Liver (tissue), 9 donors: Measurements from ENCODE around the gene SLC38A7. TPM values are rescaled to one million over a fixed set of nuclear protein-coding genes. Genes with fewer than 3 reads are reported as not detected.
A peak's percentile ranks its signal among the peaks of the same experiment; 100 is the strongest.

ENCODE experiments used
- DNase-seq: peaks from one replicate; pipeline ENCODE4 v3.0.0-alpha.2; 2017; ENCODE audit warnings: low spot score
- H3K27ac ChIP-seq, 2 donors: one replicate each; pipeline ENCODE4 v1.7.0; 2013; ENCODE audit warnings: inconsistent platforms in 2 of 2, low read length in 2 of 2, control low read depth in 1 of 2, low read depth in 1 of 2, mild to moderate bottlenecking in 1 of 2
- H3K27me3 ChIP-seq, 4 donors: one replicate each; pipeline versions ENCODE4 v1.6.1 to v1.7.0; 2013; ENCODE audit warnings: low read length in 3 of 4, inconsistent platforms in 1 of 4, mild to moderate bottlenecking in 1 of 4, moderate library complexity in 1 of 4; ENCODE audit not compliant: control insufficient read depth in 4 of 4, insufficient read depth in 4 of 4
- H3K36me3 ChIP-seq, 4 donors: one replicate each; pipeline versions ENCODE4 v1.6.1 to v1.7.0; 2013; ENCODE audit warnings: low read length in 3 of 4, mild to moderate bottlenecking in 3 of 4, low read depth in 1 of 4, moderate library complexity in 1 of 4; ENCODE audit not compliant: control insufficient read depth in 4 of 4, insufficient read depth in 3 of 4
- H3K4me1 ChIP-seq, 4 donors: one replicate each; pipeline versions ENCODE4 v1.6.1 to v1.7.0; 2013; ENCODE audit warnings: low read length in 3 of 4, mild to moderate bottlenecking in 3 of 4, moderate library complexity in 1 of 4; ENCODE audit not compliant: control insufficient read depth in 4 of 4, insufficient read depth in 4 of 4
- H3K4me3 ChIP-seq, 3 donors: one replicate each; pipeline versions ENCODE4 v1.6.1 to v1.7.0; 2013; ENCODE audit warnings: low read length in 3 of 3, control low read depth in 1 of 3, low read depth in 1 of 3, mild to moderate bottlenecking in 1 of 3
- H3K9ac ChIP-seq, 2 donors: one replicate each; pipeline ENCODE4 v1.7.0; 2013; ENCODE audit warnings: low read length in 2 of 2, mild to moderate bottlenecking in 2 of 2, moderate library complexity in 2 of 2, control low read depth in 1 of 2, low read depth in 1 of 2
- H3K9me3 ChIP-seq, 4 donors: one replicate each; pipeline versions ENCODE4 v1.6.1 to v1.7.0; 2013; ENCODE audit warnings: low read length in 3 of 4; ENCODE audit not compliant: control insufficient read depth in 4 of 4
- GABPA ChIP-seq, 2 donors: IDR thresholded peaks in 1 of 2; conservative IDR thresholded peaks in 1 of 2; 2 replicates each; pipeline ENCODE4 v1.6.1; 2016; ENCODE audit warnings: antibody characterized with exemption in 2 of 2, mild to moderate bottlenecking in 1 of 2, moderate library complexity in 1 of 2
- NR2F2 ChIP-seq: IDR thresholded peaks from 2 replicates; pipeline ENCODE4 v1.6.1; 2016; ENCODE audit warnings: antibody characterized with exemption
- RAD21 ChIP-seq, 2 donors: IDR thresholded peaks; 2 replicates each; pipeline ENCODE4 v1.6.1; 2016; ENCODE audit warnings: antibody characterized with exemption in 2 of 2, mild to moderate bottlenecking in 2 of 2
- RXRA ChIP-seq, 2 donors: IDR thresholded peaks; 2 replicates each; pipeline ENCODE4 v1.6.1; 2017 to 2018; ENCODE audit warnings: antibody characterized with exemption in 2 of 2, mild to moderate bottlenecking in 1 of 2
- SP1 ChIP-seq: IDR thresholded peaks from 2 replicates; pipeline ENCODE4 v1.6.1; 2018; ENCODE audit warnings: antibody characterized with exemption, mild to moderate bottlenecking
- TAF1 ChIP-seq: conservative IDR thresholded peaks from 2 replicates; pipeline ENCODE4 v1.6.1; 2016; ENCODE audit warnings: antibody characterized with exemption, mild to moderate bottlenecking
- YY1 ChIP-seq: IDR thresholded peaks from 2 replicates; pipeline ENCODE4 v1.6.1; 2016; ENCODE audit warnings: antibody characterized with exemption, mild to moderate bottlenecking
- WGBS: extraction: QIAGEN DNeasy Blood & Tissue Kit; methylation state at CpG from one replicate; pipeline ENCODE4 v1.1.7; 2013; 5-methylcytosine and 5-hydroxymethylcytosine counted together
- polyA plus RNA-seq, 2 donors: library from polyadenylated mRNA; stranded (reverse) in 1 of 2; unstranded in 1 of 2; fragments of 200-250 nt in 1 of 2; fragments of >200 nt in 1 of 2; fragmentation: Nextera tagmentation in 1 of 2; extraction: Ambion mirVana in 1 of 2; gene quantifications; one replicate each; pipeline versions ENCODE4 v1.2.1 to v1.2.3, GENCODE V29; 2013 to 2015
- total RNA-seq, 2 donors: library from RNA; depleted of rRNA; stranded (reverse); fragments of >200 nt; gene quantifications; one replicate each; pipeline ENCODE4 v1.2.3, GENCODE V29; 2014
- TF ChIP-seq, protein P1 (sequence below): IDR thresholded peaks from 2 replicates; pipeline ENCODE4 v1.6.1; 2016; ENCODE audit warnings: antibody characterized with exemption
- TF ChIP-seq, protein P2 (sequence below): IDR thresholded peaks from 2 replicates; pipeline ENCODE4 v1.6.1; 2016; ENCODE audit warnings: antibody characterized with exemption
- TF ChIP-seq, protein P3 (sequence below): IDR thresholded peaks from 2 replicates; pipeline ENCODE4 v1.6.1; 2016; ENCODE audit warnings: antibody characterized with exemption, mild to moderate bottlenecking
- TF ChIP-seq, protein P4 (sequence below): fragments of 150-350 bp; IDR thresholded peaks from 2 replicates; pipeline ENCODE4 v1.5.1; 2017; ENCODE audit warnings: improper control_type of control experiment, low read depth, low read length; ENCODE audit not compliant: missing input control
- donor health status: healthy.
- donor health status: healthy.
- donor health status: healthy.
- donor health status: healthy.
- donor health status: healthy.

The SLC38A7 gene
- total and polyA plus RNA-seq, 4 donors, result 7.9 to 18.7 (median 11.0) TPM

DNA sequence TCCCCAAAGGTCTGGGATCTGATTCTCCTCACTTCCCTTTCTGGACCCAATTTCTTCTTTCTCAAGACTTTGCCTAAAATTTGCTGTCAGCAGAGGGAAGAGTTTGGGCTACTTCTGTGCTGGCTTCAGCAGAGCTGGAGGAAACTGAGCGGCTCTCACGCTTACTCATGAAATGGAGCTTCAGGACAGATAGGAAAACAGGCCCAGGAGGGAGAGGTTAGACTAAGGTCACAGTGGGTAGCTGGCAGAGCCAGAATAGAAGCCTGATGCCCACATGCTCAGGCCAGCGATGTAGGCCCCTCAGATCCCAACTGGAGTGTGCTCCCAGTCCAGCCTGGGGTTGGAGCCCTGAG lies 593 bp downstream of the SLC38A7 start:
- DNase-seq, result no peak
- TF ChIP-seq RAD21 (IDR thresholded peaks at IDR 0.05), result no peak
- no peak for TF ChIP-seq TAF1
- no peak for TF ChIP-seq RXRA (IDR thresholded peaks at IDR 0.05)
- TF ChIP-seq, protein P1, sequence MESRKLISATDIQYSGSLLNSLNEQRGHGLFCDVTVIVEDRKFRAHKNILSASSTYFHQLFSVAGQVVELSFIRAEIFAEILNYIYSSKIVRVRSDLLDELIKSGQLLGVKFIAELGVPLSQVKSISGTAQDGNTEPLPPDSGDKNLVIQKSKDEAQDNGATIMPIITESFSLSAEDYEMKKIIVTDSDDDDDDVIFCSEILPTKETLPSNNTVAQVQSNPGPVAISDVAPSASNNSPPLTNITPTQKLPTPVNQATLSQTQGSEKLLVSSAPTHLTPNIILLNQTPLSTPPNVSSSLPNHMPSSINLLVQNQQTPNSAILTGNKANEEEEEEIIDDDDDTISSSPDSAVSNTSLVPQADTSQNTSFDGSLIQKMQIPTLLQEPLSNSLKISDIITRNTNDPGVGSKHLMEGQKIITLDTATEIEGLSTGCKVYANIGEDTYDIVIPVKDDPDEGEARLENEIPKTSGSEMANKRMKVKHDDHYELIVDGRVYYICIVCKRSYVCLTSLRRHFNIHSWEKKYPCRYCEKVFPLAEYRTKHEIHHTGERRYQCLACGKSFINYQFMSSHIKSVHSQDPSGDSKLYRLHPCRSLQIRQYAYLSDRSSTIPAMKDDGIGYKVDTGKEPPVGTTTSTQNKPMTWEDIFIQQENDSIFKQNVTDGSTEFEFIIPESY, result no peak
- TF ChIP-seq YY1, result no peak
- TF ChIP-seq, protein P2, sequence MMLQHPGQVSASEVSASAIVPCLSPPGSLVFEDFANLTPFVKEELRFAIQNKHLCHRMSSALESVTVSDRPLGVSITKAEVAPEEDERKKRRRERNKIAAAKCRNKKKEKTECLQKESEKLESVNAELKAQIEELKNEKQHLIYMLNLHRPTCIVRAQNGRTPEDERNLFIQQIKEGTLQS, result no peak
- no peak for TF ChIP-seq NR2F2
- TF ChIP-seq, protein P3, sequence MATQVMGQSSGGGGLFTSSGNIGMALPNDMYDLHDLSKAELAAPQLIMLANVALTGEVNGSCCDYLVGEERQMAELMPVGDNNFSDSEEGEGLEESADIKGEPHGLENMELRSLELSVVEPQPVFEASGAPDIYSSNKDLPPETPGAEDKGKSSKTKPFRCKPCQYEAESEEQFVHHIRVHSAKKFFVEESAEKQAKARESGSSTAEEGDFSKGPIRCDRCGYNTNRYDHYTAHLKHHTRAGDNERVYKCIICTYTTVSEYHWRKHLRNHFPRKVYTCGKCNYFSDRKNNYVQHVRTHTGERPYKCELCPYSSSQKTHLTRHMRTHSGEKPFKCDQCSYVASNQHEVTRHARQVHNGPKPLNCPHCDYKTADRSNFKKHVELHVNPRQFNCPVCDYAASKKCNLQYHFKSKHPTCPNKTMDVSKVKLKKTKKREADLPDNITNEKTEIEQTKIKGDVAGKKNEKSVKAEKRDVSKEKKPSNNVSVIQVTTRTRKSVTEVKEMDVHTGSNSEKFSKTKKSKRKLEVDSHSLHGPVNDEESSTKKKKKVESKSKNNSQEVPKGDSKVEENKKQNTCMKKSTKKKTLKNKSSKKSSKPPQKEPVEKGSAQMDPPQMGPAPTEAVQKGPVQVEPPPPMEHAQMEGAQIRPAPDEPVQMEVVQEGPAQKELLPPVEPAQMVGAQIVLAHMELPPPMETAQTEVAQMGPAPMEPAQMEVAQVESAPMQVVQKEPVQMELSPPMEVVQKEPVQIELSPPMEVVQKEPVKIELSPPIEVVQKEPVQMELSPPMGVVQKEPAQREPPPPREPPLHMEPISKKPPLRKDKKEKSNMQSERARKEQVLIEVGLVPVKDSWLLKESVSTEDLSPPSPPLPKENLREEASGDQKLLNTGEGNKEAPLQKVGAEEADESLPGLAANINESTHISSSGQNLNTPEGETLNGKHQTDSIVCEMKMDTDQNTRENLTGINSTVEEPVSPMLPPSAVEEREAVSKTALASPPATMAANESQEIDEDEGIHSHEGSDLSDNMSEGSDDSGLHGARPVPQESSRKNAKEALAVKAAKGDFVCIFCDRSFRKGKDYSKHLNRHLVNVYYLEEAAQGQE, result no peak
- peaks cover 4 to 23% (median 18%) of the 10 kb centered on the region in 4 donors for H3K4me1 ChIP-seq
- no peaks in the 10 kb centered on the region for H3K27me3 ChIP-seq
- H3K9ac ChIP-seq, result peak overlapping the region; percentile 45 to 81
- 7% methylated on average over 3 of the region's 3 CpGs for WGBS
- peaks cover 0 to 5% (median 1%) of the 10 kb centered on the region in 4 donors for H3K36me3 ChIP-seq
- peak overlapping the region; percentile 82 to 95 (median 87) for H3K4me3 ChIP-seq
- H3K27ac ChIP-seq, result peak overlapping the region; percentile 86 to 92
- no peaks in the 10 kb centered on the region for H3K9me3 ChIP-seq

DNA sequence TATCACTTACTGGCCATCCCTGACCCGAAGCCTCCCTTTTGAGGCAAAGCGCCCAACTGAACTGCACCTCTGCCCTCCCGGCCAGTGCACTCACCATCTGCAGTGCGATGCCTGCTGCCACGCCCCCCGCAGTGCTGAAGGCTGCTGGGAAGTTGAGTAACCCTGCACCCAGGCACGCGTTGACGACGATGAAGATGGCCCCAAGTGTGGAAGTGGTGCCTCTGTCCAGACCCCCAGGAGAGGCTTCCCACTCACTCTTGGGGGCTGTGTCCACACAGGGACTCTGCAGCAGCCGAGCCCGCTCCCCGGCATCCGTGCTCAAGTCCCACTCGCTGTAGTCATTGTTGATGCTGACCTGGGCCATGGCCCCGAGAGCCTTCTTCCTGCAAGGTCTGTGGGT lies 4.8 kb downstream of the SLC38A7 start:
- Histone ChIP-seq H3K4me3 (no peak overlapping the region), H3K36me3 (peaks cover 5 to 25% (median 11%) of the 10 kb centered on the region in 4 donors), H3K9me3 (no peaks in the 10 kb centered on the region), H3K27ac (no peak overlapping the region), H3K27me3 (no peaks in the 10 kb centered on the region), H3K9ac (no peak overlapping the region), H3K4me1 (peaks cover 4 to 19% (median 15%) of the 10 kb centered on the region in 4 donors)
- 91% methylated on average over 16 of the region's 16 CpGs for WGBS
- TF ChIP-seq RXRA (IDR thresholded peaks at IDR 0.05) (peak in 1 of 2 donors; percentile 10), GABPA (IDR thresholded peaks at IDR 0.05 in 1 of 2, conservative IDR thresholded peaks at IDR 0.05 in 1 of 2) (no peak), SP1 (no peak)
- TF ChIP-seq, protein P4, sequence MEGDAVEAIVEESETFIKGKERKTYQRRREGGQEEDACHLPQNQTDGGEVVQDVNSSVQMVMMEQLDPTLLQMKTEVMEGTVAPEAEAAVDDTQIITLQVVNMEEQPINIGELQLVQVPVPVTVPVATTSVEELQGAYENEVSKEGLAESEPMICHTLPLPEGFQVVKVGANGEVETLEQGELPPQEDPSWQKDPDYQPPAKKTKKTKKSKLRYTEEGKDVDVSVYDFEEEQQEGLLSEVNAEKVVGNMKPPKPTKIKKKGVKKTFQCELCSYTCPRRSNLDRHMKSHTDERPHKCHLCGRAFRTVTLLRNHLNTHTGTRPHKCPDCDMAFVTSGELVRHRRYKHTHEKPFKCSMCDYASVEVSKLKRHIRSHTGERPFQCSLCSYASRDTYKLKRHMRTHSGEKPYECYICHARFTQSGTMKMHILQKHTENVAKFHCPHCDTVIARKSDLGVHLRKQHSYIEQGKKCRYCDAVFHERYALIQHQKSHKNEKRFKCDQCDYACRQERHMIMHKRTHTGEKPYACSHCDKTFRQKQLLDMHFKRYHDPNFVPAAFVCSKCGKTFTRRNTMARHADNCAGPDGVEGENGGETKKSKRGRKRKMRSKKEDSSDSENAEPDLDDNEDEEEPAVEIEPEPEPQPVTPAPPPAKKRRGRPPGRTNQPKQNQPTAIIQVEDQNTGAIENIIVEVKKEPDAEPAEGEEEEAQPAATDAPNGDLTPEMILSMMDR, result no peak
- no peak for DNase-seq
